H9 (cell line): ENCODE results near the gene FMO4. TPM values are rescaled to one million over a fixed set of nuclear protein-coding genes. Genes with fewer than 3 reads are reported as not detected.
"Not testable (repeated sequence)": the region's sequence is repeated elsewhere in the genome, so short reads cannot be mapped to it uniquely, and the experiment has no call there.

ENCODE experiments used
- DNase-seq: peaks from one replicate; pipeline ENCODE4 v3.0.0-alpha.2; 2017
- H2AFZ ChIP-seq: one replicate; pipeline ENCODE4 v1.6.1; 2013; ENCODE audit warnings: mild to moderate bottlenecking, low read length, control low read depth, moderate library complexity
- H2AK5ac ChIP-seq: 2 replicates; pipeline ENCODE4 v1.6.1; 2013; ENCODE audit warnings: low read length, control low read depth, mixed read lengths; ENCODE audit not compliant: insufficient read length
- H2BK120ac ChIP-seq: one replicate; pipeline ENCODE4 v1.6.1; 2013; ENCODE audit warnings: low read depth, mild to moderate bottlenecking, low read length, control low read depth, inconsistent platforms; ENCODE audit not compliant: poor library complexity, severe bottlenecking
- H2BK12ac ChIP-seq: 2 replicates; pipeline ENCODE4 v1.6.1; 2013; ENCODE audit warnings: low read length, control low read depth, mixed read lengths, low read depth; ENCODE audit not compliant: insufficient read length
- H2BK15ac ChIP-seq: 2 replicates; pipeline ENCODE4 v1.6.1; 2013; ENCODE audit warnings: low read depth, low read length, control low read depth
- H2BK20ac ChIP-seq: one replicate; pipeline ENCODE4 v1.6.1; 2013; ENCODE audit warnings: low read depth, mild to moderate bottlenecking, low read length, control low read depth, inconsistent platforms; ENCODE audit not compliant: poor library complexity, severe bottlenecking
- H2BK5ac ChIP-seq: 2 replicates; pipeline ENCODE4 v1.6.1; 2013; ENCODE audit warnings: low read length, control low read depth, mixed read lengths; ENCODE audit not compliant: insufficient read length
- H3K14ac ChIP-seq: 2 replicates; pipeline ENCODE4 v1.6.1; 2013; ENCODE audit warnings: low read length, control low read depth; ENCODE audit not compliant: insufficient read depth
- H3K18ac ChIP-seq: 2 replicates; pipeline ENCODE4 v1.6.1; 2013; ENCODE audit warnings: low read depth, mild to moderate bottlenecking, mixed read lengths, low read length, control low read depth; ENCODE audit not compliant: insufficient read length
- H3K23ac ChIP-seq: 2 replicates; pipeline ENCODE4 v1.6.1; 2013; ENCODE audit warnings: low read length, control low read depth, mixed read lengths, low read depth; ENCODE audit not compliant: insufficient read length
- H3K23me2 ChIP-seq: 2 replicates; pipeline ENCODE4 v1.6.1; 2013; ENCODE audit warnings: low read depth, mild to moderate bottlenecking, mixed read lengths, low read length, control low read depth; ENCODE audit not compliant: insufficient read length, poor library complexity, severe bottlenecking
- H3K27ac ChIP-seq: 2 replicates; pipeline ENCODE4 v1.5.1; 2013; ENCODE audit warnings: low read length, control low read depth, mixed read lengths, low read depth; ENCODE audit not compliant: insufficient read length
- H3K27me3 ChIP-seq: 2 replicates; pipeline ENCODE4 v1.6.1; 2013; ENCODE audit warnings: low read length, control low read depth, inconsistent platforms; ENCODE audit not compliant: insufficient read depth
- H3K4ac ChIP-seq: 2 replicates; pipeline ENCODE4 v1.6.1; 2013; ENCODE audit warnings: low read depth, mild to moderate bottlenecking, control low read depth, inconsistent platforms, low read length, moderate library complexity
- H3K4me1 ChIP-seq: 2 replicates; pipeline ENCODE4 v1.6.1; 2013; ENCODE audit warnings: low read length, control low read depth, inconsistent platforms; ENCODE audit not compliant: insufficient read depth
- H3K4me2 ChIP-seq: 2 replicates; pipeline ENCODE4 v1.6.1; 2013; ENCODE audit warnings: low read length, control low read depth, mixed read lengths; ENCODE audit not compliant: insufficient read length, insufficient read depth
- H3K56ac ChIP-seq: 2 replicates; pipeline ENCODE4 v1.6.1; 2013; ENCODE audit warnings: low read depth, mild to moderate bottlenecking, mixed read lengths, low read length, control low read depth; ENCODE audit not compliant: insufficient read length
- H3K79me1 ChIP-seq: 2 replicates; pipeline ENCODE4 v1.6.1; 2013; ENCODE audit warnings: low read depth, mild to moderate bottlenecking, moderate library complexity, low read length, control low read depth, inconsistent platforms; ENCODE audit not compliant: insufficient read depth, poor library complexity, severe bottlenecking
- H3K79me2 ChIP-seq: 2 replicates; pipeline ENCODE4 v1.6.1; 2013; ENCODE audit warnings: low read length, control low read depth, inconsistent platforms; ENCODE audit not compliant: insufficient read depth
- H3K9ac ChIP-seq: 2 replicates; pipeline ENCODE4 v1.6.1; 2013; ENCODE audit warnings: low read length, control low read depth, mixed read lengths; ENCODE audit not compliant: insufficient read length; ENCODE audit errors: extremely low read depth
- H3K9me3 ChIP-seq: one replicate; pipeline ENCODE4 v1.6.1; 2013; ENCODE audit warnings: low read depth, low read length, inconsistent platforms; ENCODE audit not compliant: control insufficient read depth
- H3T11ph ChIP-seq: one replicate; pipeline ENCODE4 v1.6.1; 2013; ENCODE audit warnings: mild to moderate bottlenecking, low read length, control low read depth, inconsistent platforms
- H4K20me1 ChIP-seq: one replicate; pipeline ENCODE4 v1.6.1; 2013; ENCODE audit not compliant: control insufficient read depth, insufficient read length, insufficient read depth
- H4K5ac ChIP-seq: 2 replicates; pipeline ENCODE4 v1.6.1; 2013; ENCODE audit warnings: low read depth, mild to moderate bottlenecking, mixed read lengths, low read length, control low read depth; ENCODE audit not compliant: insufficient read length
- H4K8ac ChIP-seq: replicated peaks from 2 replicates; pipeline ENCODE4 v1.6.1; 2013; ENCODE audit warnings: low read length, control low read depth, mixed read lengths, low read depth; ENCODE audit not compliant: insufficient read length
- H4K91ac ChIP-seq: 2 replicates; pipeline ENCODE4 v1.6.1; 2013; ENCODE audit warnings: low read depth, mild to moderate bottlenecking, moderate library complexity, mixed read lengths, low read length, control low read depth; ENCODE audit not compliant: insufficient read length
- H3K27ac Mint-ChIP-seq, 3 experiments: 2 replicates in 2 of 3; 3 replicates in 1 of 3; pipeline ENCODE4 v1.8.0; 2020 to 2021; ENCODE audit warnings: mixed read lengths in 3 of 3, mild to moderate bottlenecking in 1 of 3, moderate library complexity in 1 of 3
- H3K27me3 Mint-ChIP-seq: 2 replicates; pipeline ENCODE4 v1.8.0; 2021; ENCODE audit warnings: low read depth, mild to moderate bottlenecking, moderate library complexity, mixed read lengths
- H3K36me3 Mint-ChIP-seq, 3 experiments: 2 replicates in 2 of 3; 3 replicates in 1 of 3; pipeline ENCODE4 v1.8.0; 2020 to 2021; ENCODE audit warnings: low read depth in 3 of 3, mixed read lengths in 3 of 3; ENCODE audit not compliant: insufficient read depth in 1 of 3
- H3K4me1 Mint-ChIP-seq, 2 experiments: 2 replicates each; pipeline ENCODE4 v1.8.0; 2020; ENCODE audit warnings: mixed read lengths in 2 of 2
- H3K4me3 Mint-ChIP-seq, 2 experiments: 2 replicates in 1 of 2; 3 replicates in 1 of 2; pipeline ENCODE4 v1.8.0; 2020 to 2021; ENCODE audit warnings: mild to moderate bottlenecking in 2 of 2, mixed read lengths in 2 of 2, moderate library complexity in 1 of 2
- H3K9me3 Mint-ChIP-seq, 2 experiments: 2 replicates in 1 of 2; 3 replicates in 1 of 2; pipeline ENCODE4 v1.8.0; 2020; ENCODE audit warnings: mild to moderate bottlenecking in 2 of 2, mixed read lengths in 2 of 2, moderate library complexity in 1 of 2
- WGBS: extraction: QIAGEN DNeasy Blood & Tissue Kit; methylation state at CpG from one replicate; pipeline ENCODE4 v1.1.7; 2013; ENCODE audit warnings: missing lambda C conversion rate, low lambda C conversion rate, mixed read lengths; ENCODE audit not compliant: insufficient read length; ENCODE audit errors: extremely low coverage; 5-methylcytosine and 5-hydroxymethylcytosine counted together
- total RNA-seq: library from RNA; stranded (reverse); gene quantifications from 2 replicates; pipeline ENCODE4 v1.2.1, GENCODE V29; 2021
- TF ChIP-seq, protein P1 (sequence below): fragments of 200-600 bp; sonication (generic); conservative IDR thresholded peaks from 3 replicates; pipeline ENCODE4 v1.8.0; 2021; ENCODE audit warnings: antibody characterized with exemption, mild to moderate bottlenecking

Gene FMO4
- total RNA-seq, 1 experiment from 2014 or later, result 1.8 TPM

DNA sequence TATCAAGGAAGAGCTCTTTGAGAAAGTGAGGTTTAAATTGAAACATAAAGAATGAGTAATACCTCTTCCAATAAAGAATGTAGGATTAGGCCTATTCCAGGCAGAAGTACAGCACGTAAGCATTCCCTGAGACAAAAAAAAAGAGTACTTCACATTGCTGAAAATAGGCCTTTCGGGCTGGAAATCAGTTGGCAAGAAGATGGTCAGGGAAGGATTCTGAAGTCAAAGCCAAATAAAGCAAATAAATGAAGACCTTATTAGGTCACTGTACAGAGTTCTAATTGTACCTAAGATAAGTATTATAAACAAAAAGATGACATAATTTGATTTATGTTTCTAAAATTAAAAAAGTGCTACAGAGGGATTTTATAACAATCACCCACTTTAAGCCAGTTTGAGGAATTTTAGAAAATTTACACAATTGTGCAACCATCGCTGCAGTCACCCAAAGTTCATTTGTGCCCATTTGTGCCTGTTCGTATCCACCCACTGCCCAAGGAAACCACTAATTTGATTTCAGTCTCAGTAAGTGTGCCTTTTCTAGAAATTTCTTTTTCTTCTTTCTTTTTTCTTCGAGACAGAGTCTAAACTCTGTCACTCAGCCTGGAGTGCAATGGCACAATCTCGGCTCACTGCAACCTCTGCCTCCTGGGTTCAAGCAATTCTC is 58.6 kb downstream of the FMO4 start:
- H2AK5ac ChIP-seq, result no peak overlapping the region
- no peak overlapping the region for H3K56ac ChIP-seq
- no peak overlapping the region for H3K9ac ChIP-seq
- no peak overlapping the region for H2BK12ac ChIP-seq
- Mint-ChIP-seq H3K4me3 (no peak overlapping the region), H3K27me3 (no peaks in the 10 kb centered on the region; the same call in 1 of the 2 replicates), H3K27ac (no peak overlapping the region), H3K9me3 (peaks cover 3 to 6% of the 10 kb centered on the region in 2 experiments; a peak in 4 of 5 replicates), H3K36me3 (peaks cover 0 to 22% (median 2%) of the 10 kb centered on the region in 3 experiments; a peak in 5 of 7 replicates), H3K4me1 (peaks cover 8 to 12% of the 10 kb centered on the region in 2 experiments)
- H2BK20ac ChIP-seq, result no peak overlapping the region
- no peak overlapping the region for H3K23ac ChIP-seq
- H3K9me3 ChIP-seq, result no peaks in the 10 kb centered on the region
- no peak overlapping the region for H2AFZ ChIP-seq
- H3K4ac ChIP-seq, result no peak overlapping the region
- TF ChIP-seq, protein P1, sequence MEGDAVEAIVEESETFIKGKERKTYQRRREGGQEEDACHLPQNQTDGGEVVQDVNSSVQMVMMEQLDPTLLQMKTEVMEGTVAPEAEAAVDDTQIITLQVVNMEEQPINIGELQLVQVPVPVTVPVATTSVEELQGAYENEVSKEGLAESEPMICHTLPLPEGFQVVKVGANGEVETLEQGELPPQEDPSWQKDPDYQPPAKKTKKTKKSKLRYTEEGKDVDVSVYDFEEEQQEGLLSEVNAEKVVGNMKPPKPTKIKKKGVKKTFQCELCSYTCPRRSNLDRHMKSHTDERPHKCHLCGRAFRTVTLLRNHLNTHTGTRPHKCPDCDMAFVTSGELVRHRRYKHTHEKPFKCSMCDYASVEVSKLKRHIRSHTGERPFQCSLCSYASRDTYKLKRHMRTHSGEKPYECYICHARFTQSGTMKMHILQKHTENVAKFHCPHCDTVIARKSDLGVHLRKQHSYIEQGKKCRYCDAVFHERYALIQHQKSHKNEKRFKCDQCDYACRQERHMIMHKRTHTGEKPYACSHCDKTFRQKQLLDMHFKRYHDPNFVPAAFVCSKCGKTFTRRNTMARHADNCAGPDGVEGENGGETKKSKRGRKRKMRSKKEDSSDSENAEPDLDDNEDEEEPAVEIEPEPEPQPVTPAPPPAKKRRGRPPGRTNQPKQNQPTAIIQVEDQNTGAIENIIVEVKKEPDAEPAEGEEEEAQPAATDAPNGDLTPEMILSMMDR, result no peak
- no peak overlapping the region for H2BK120ac ChIP-seq
- H3K27me3 ChIP-seq, result no peaks in the 10 kb centered on the region
- H3K4me1 ChIP-seq, result no peaks in the 10 kb centered on the region
- no peak overlapping the region for H3K18ac ChIP-seq
- no peaks in the 10 kb centered on the region for H3K79me1 ChIP-seq
- no peak overlapping the region for H3K14ac ChIP-seq
- WGBS, result no CpG with 5 or more reads among the region's 6 CpGs
- H4K5ac ChIP-seq, result no peak overlapping the region
- H4K20me1 ChIP-seq, result no peaks in the 10 kb centered on the region
- no peak overlapping the region for H3K27ac ChIP-seq
- no peak overlapping the region for H3T11ph ChIP-seq
- H2BK15ac ChIP-seq, result no peak overlapping the region
- no peaks in the 10 kb centered on the region for H3K79me2 ChIP-seq
- H4K91ac ChIP-seq, result no peak overlapping the region
- H3K4me2 ChIP-seq, result no peak overlapping the region
- H2BK5ac ChIP-seq, result no peak overlapping the region
- no peak overlapping the region for H4K8ac ChIP-seq
- no peaks in the 10 kb centered on the region for H3K23me2 ChIP-seq
- no peak for DNase-seq

GRCh38 chr1:171373357-171374122 is 59.6 kb downstream of the FMO4 start:
- not testable (repeated sequence) for H3K27me3 ChIP-seq, H2AK5ac ChIP-seq, H3T11ph ChIP-seq, H2BK15ac ChIP-seq, H3K18ac ChIP-seq, H3K14ac ChIP-seq, H3K56ac ChIP-seq, DNase-seq, H4K20me1 ChIP-seq, H3K79me1 ChIP-seq, H2AFZ ChIP-seq, H4K8ac ChIP-seq, H3K4me1 ChIP-seq, H3K9me3 ChIP-seq, H2BK5ac ChIP-seq, H3K4ac ChIP-seq, H3K23me2 ChIP-seq, H4K91ac ChIP-seq, H2BK120ac ChIP-seq, H3K27ac ChIP-seq, H2BK12ac ChIP-seq, H3K9me3 Mint-ChIP-seq, H3K27me3 Mint-ChIP-seq, H3K79me2 ChIP-seq, H3K23ac ChIP-seq, H4K5ac ChIP-seq, H2BK20ac ChIP-seq, H3K4me2 ChIP-seq
- Mint-ChIP-seq H3K27ac (peak overlapping the region in 2 of 3 experiments; percentile 89 to 92; a peak in 5 of 7 replicates), H3K4me3 (peak overlapping the region; percentile 59 to 74), H3K4me1 (peaks cover 8 to 12% of the 10 kb centered on the region in 2 experiments), H3K36me3 (peaks cover 0 to 22% (median 2%) of the 10 kb centered on the region in 3 experiments; a peak in 5 of 7 replicates)
- H3K9ac ChIP-seq, result peak overlapping the region; percentile 4
- no CpG with 5 or more reads among the region's 32 CpGs for WGBS
